ENCODE measurements around the gene GPATCH4.

- TF ChIP-seq CTCF (IDR thresholded peaks at IDR 0.05; ENCODE audit: low read depth, low read length, missing input control), result no peak
- no peak for TF ChIP-seq TAF1 (conservative IDR thresholded peaks at IDR 0.05)
- TF ChIP-seq YY1 (IDR thresholded peaks at IDR 0.05), result no peak
- TF ChIP-seq REST (IDR thresholded peaks at IDR 0.05), result no peak
- TF ChIP-seq EGR1 (IDR thresholded peaks at IDR 0.05; ENCODE audit: low read depth in 2 of 2), result no peak
- TF ChIP-seq GABPA (IDR thresholded peaks at IDR 0.05 in 1 of 2, conservative IDR thresholded peaks at IDR 0.05 in 1 of 2), result no peak
- TF ChIP-seq RAD21 (IDR thresholded peaks at IDR 0.05), result no peak
- no peak for TF ChIP-seq RXRA (IDR thresholded peaks at IDR 0.05)
- TF ChIP-seq FOXA1 (IDR thresholded peaks at IDR 0.05), result no peak
- no peak for TF ChIP-seq JUND (IDR thresholded peaks at IDR 0.05)
- no peak for TF ChIP-seq MAX (IDR thresholded peaks at IDR 0.05)
- no peak for TF ChIP-seq SP1 (IDR thresholded peaks at IDR 0.05)
Measured at GRCh38 chr1:156546267-156546666, 55.0 kb downstream of the GPATCH4 start.

All from liver (tissue), 3 donors.